Erythroblast (primary cell): ENCODE results near the gene ENOX2.

Experiments used
- DNase-seq, 2 experiments: peaks; one replicate each; lab custom pipeline; 2025; lab: John Stamatoyannopoulos, UW
- GATA1 ChIP-seq: IDR thresholded peaks from 2 replicates; pipeline ENCODE4 v1.6.1; 2011; ENCODE audit warnings: low read depth, mild to moderate bottlenecking, control low read depth, low read length, moderate library complexity
- POLR2A ChIP-seq: IDR thresholded peaks from 2 replicates; pipeline ENCODE4 v1.6.1; 2011; ENCODE audit warnings: mild to moderate bottlenecking, low read length

Gene ENOX2

GRCh38 chrX:130738638-130739195, 164.3 kb downstream of the ENOX2 start:
- TF ChIP-seq POLR2A (no peak), GATA1 (no peak)
- no peak for DNase-seq

- TF ChIP-seq GATA1 (no peak), POLR2A (no peak)
- no peak for DNase-seq
These were observed 168.3 kb downstream of the ENOX2 start for GRCh38 chrX:130734713-130735112.

- TF ChIP-seq POLR2A (no peak), GATA1 (no peak)
- DNase-seq = no peak
These were observed 174.8 kb downstream of the ENOX2 start for GRCh38 chrX:130728208-130728607.

GRCh38 chrX:130726661-130727060, 176.3 kb downstream of the ENOX2 start:
- no peak for DNase-seq
- no peak for TF ChIP-seq POLR2A
- no peak for TF ChIP-seq GATA1

- no peak for DNase-seq
- TF ChIP-seq POLR2A = no peak
- no peak for TF ChIP-seq GATA1
These were observed 177.5 kb downstream of the ENOX2 start for GRCh38 chrX:130725519-130725918.

GRCh38 chrX:130719413-130719812, 183.6 kb downstream of the ENOX2 start:
- TF ChIP-seq POLR2A (no peak), GATA1 (no peak)

GRCh38 chrX:130718137-130718536, 184.9 kb downstream of the ENOX2 start:
- TF ChIP-seq POLR2A (no peak), GATA1 (no peak)

More at GRCh38 chrX:130719413-130719812, 183.6 kb downstream of the ENOX2 start:
- DNase-seq = no peak

GRCh38 chrX:130716781-130717413, 186.1 kb downstream of the ENOX2 start:
- DNase-seq = no peak
- TF ChIP-seq POLR2A = no peak

More at GRCh38 chrX:130718137-130718536, 184.9 kb downstream of the ENOX2 start:
- DNase-seq = no peak

- DNase-seq = no peak
- no peak for TF ChIP-seq POLR2A
- no peak for TF ChIP-seq GATA1
These were observed 186.7 kb downstream of the ENOX2 start for GRCh38 chrX:130716346-130716745.

- no peak for DNase-seq
These were observed 187.7 kb downstream of the ENOX2 start for GRCh38 chrX:130715299-130715698.

GRCh38 chrX:130714665-130715064, 188.3 kb downstream of the ENOX2 start:
- DNase-seq = no peak
- TF ChIP-seq POLR2A (no peak), GATA1 (no peak)

More at GRCh38 chrX:130715299-130715698, 187.7 kb downstream of the ENOX2 start:
- TF ChIP-seq POLR2A (no peak), GATA1 (no peak)

- no peak for TF ChIP-seq GATA1
- no peak for DNase-seq
These were observed 188.9 kb downstream of the ENOX2 start for GRCh38 chrX:130714135-130714534.

GRCh38 chrX:130709178-130709577, 193.8 kb downstream of the ENOX2 start:
- peak in 1 of 2 experiments; percentile 1 for DNase-seq

GRCh38 chrX:130705591-130705990, 197.4 kb downstream of the ENOX2 start:
- TF ChIP-seq POLR2A (no peak), GATA1 (no peak)
- no peak for DNase-seq
